Muscle of arm (tissue), 12 donors: ENCODE results near the gene VPS13D. TPM values are rescaled to one million over a fixed set of nuclear protein-coding genes. Genes with fewer than 3 reads are reported as not detected.
A peak's percentile ranks its signal among the peaks of the same experiment; 100 is the strongest.
"Not testable (repeated sequence)": the region's sequence is repeated elsewhere in the genome, so short reads cannot be mapped to it uniquely, and the experiment has no call there.

Experiments
- DNase-seq: peaks from one replicate; pipeline ENCODE4 v3.0.0-alpha.2; 2013
- polyA plus RNA-seq, 12 donors: library from polyadenylated mRNA; unstranded; fragments of 120-200 nt; gene quantifications; one replicate each; pipeline ENCODE4 v1.2.1, GENCODE V29; 2013; ENCODE audit not compliant: insufficient read length in 12 of 12

Gene VPS13D
- polyA plus RNA-seq, 12 donors: 13.2 to 32.7 (median 18.8) TPM; not detected in 1

- no peak for DNase-seq
Observed at GRCh38 chr1:12287869-12288268, 58.0 kb downstream of the VPS13D start.

GRCh38 chr1:12290828-12291227 lies 61.0 kb downstream of the VPS13D start:
- no peak for DNase-seq

- DNase-seq: no peak
Observed at GRCh38 chr1:12293416-12293815, 63.6 kb downstream of the VPS13D start.

- no peak for DNase-seq
Observed at GRCh38 chr1:12294076-12294475, 64.2 kb downstream of the VPS13D start.

GRCh38 chr1:12296016-12296415 lies 66.2 kb downstream of the VPS13D start:
- no peak for DNase-seq

- DNase-seq: no peak
Observed at GRCh38 chr1:12296623-12297022, 66.8 kb downstream of the VPS13D start.

GRCh38 chr1:12300706-12301105 lies 70.9 kb downstream of the VPS13D start:
- DNase-seq: no peak

- no peak for DNase-seq
Observed at GRCh38 chr1:12301518-12302237, 71.8 kb downstream of the VPS13D start.

GRCh38 chr1:12302798-12303447 lies 73.1 kb downstream of the VPS13D start:
- DNase-seq: no peak

- DNase-seq: no peak
Observed at GRCh38 chr1:12305377-12305776, 75.5 kb downstream of the VPS13D start.

GRCh38 chr1:12309783-12310742 lies 80.2 kb downstream of the VPS13D start:
- no peak for DNase-seq

- DNase-seq: peak; percentile 15
Observed at GRCh38 chr1:12314333-12314903, 84.6 kb downstream of the VPS13D start.

GRCh38 chr1:12315146-12315545 lies 85.3 kb downstream of the VPS13D start:
- no peak for DNase-seq

GRCh38 chr1:12316331-12316730 lies 86.5 kb downstream of the VPS13D start:
- DNase-seq: peak; percentile 47

GRCh38 chr1:12320486-12320885 lies 90.7 kb downstream of the VPS13D start:
- no peak for DNase-seq

- no peak for DNase-seq
Observed at GRCh38 chr1:12324423-12324822, 94.6 kb downstream of the VPS13D start.

- DNase-seq: not testable (repeated sequence)
Observed at GRCh38 chr1:12324973-12325372, 95.1 kb downstream of the VPS13D start.

- DNase-seq: no peak
Observed at GRCh38 chr1:12326986-12327385, 97.2 kb downstream of the VPS13D start.

GRCh38 chr1:12327566-12327965 lies 97.7 kb downstream of the VPS13D start:
- no peak for DNase-seq

GRCh38 chr1:12333036-12333785 lies 103.4 kb downstream of the VPS13D start:
- DNase-seq: no peak

GRCh38 chr1:12335815-12336214 lies 106.0 kb downstream of the VPS13D start:
- DNase-seq: no peak
